Fibroblast of lung (primary cell): ENCODE measurements around the gene VPS13C. TPM values are rescaled to one million over a fixed set of nuclear protein-coding genes. Genes with fewer than 3 reads are reported as not detected.
A peak's percentile ranks its signal among the peaks of the same experiment; 100 is the strongest.

Experiments
- DNase-seq, 2 donors: peaks; one replicate each; pipeline versions ENCODE4 v3.0.0 to v3.0.0-alpha.2; 2010; ENCODE audit warnings: low read depth in 2 of 2
- H2AFZ ChIP-seq: 2 replicates; pipeline ENCODE4 v1.5.1; 2012; ENCODE audit warnings: low read length, control low read depth, inconsistent platforms
- H3K27ac ChIP-seq: 2 replicates; pipeline ENCODE4 v1.5.1; 2011; ENCODE audit warnings: low read length, control low read depth; ENCODE audit not compliant: insufficient read depth
- H3K27me3 ChIP-seq: 2 replicates; pipeline ENCODE4 v1.5.1; 2011; ENCODE audit warnings: mild to moderate bottlenecking, low read length; ENCODE audit not compliant: control insufficient read depth, insufficient read depth
- H3K36me3 ChIP-seq: 2 replicates; pipeline ENCODE4 v1.5.1; 2011; ENCODE audit warnings: low read length; ENCODE audit not compliant: control insufficient read depth, insufficient read depth
- H3K4me1 ChIP-seq: 2 replicates; pipeline ENCODE4 v1.5.1; 2011; ENCODE audit warnings: low read length; ENCODE audit not compliant: control insufficient read depth, insufficient read depth; ENCODE audit errors: extremely low read depth
- H3K4me2 ChIP-seq: 2 replicates; pipeline ENCODE4 v1.5.1; 2011; ENCODE audit warnings: low read length, control low read depth; ENCODE audit not compliant: insufficient read depth; ENCODE audit errors: extremely low read depth
- H3K4me3 ChIP-seq, 4 experiments: fragments of 200-600 bp in 1 of 4; sonication (generic) in 1 of 4; replicated peaks in 1 of 4; 2 replicates each; pipeline ENCODE4 v1.5.1; 2011 to 2016; ENCODE audit warnings: low read length in 4 of 4, low read depth in 3 of 4, mild to moderate bottlenecking in 3 of 4, control low read depth in 2 of 4, inconsistent platforms in 1 of 4, mixed read lengths in 1 of 4; ENCODE audit not compliant: insufficient read depth in 1 of 4; ENCODE audit errors: control extremely low read depth in 1 of 4
- H3K79me2 ChIP-seq: 2 replicates; pipeline ENCODE4 v1.5.1; 2012; ENCODE audit warnings: mild to moderate bottlenecking, low read length, inconsistent platforms; ENCODE audit not compliant: control insufficient read depth, insufficient read depth
- H3K9ac ChIP-seq: 2 replicates; pipeline ENCODE4 v1.5.1; 2011; ENCODE audit warnings: mild to moderate bottlenecking, low read length, control low read depth; ENCODE audit not compliant: insufficient read depth
- H3K9me3 ChIP-seq: 2 replicates; pipeline ENCODE4 v1.5.1; 2012; ENCODE audit warnings: low read depth, low read length; ENCODE audit not compliant: control insufficient read depth, insufficient read depth
- H4K20me1 ChIP-seq: 2 replicates; pipeline ENCODE4 v1.5.1; 2011; ENCODE audit warnings: low read length; ENCODE audit not compliant: control insufficient read depth, insufficient read depth; ENCODE audit errors: extremely low read depth
- EZH2 ChIP-seq: IDR thresholded peaks from 2 replicates; pipeline ENCODE4 v1.5.1; 2012; ENCODE audit warnings: low read length, control low read depth, mild to moderate bottlenecking; ENCODE audit errors: missing control alignments
- polyA plus RNA-seq, 2 donors: library from polyadenylated mRNA; depleted of rRNA in 1 of 2; stranded (reverse) in 1 of 2; unstranded in 1 of 2; fragments of >200 nt; gene quantifications; 2 replicates each; pipeline ENCODE4 v1.2.1, GENCODE V29; 2011 to 2012; ENCODE audit warnings: missing spikeins in 1 of 2
- total RNA-seq: library from RNA; depleted of rRNA; stranded (reverse); fragments of >200 nt; gene quantifications from 2 replicates; pipeline ENCODE4 v1.2.1, GENCODE V29; 2014
- TF ChIP-seq, protein P1 (sequence below), 2 donors: IDR thresholded peaks in 1 of 2; conservative IDR thresholded peaks in 1 of 2; 1 replicate in 1 of 2; 2 replicates in 1 of 2; pipeline ENCODE4 v1.5.1; 2011 to 2012; ENCODE audit warnings: low read length in 2 of 2, control low read depth in 1 of 2, inconsistent platforms in 1 of 2, low read depth in 1 of 2, mild to moderate bottlenecking in 1 of 2

The VPS13C gene
- total and polyA plus RNA-seq, 2 donors (not counting 1 experiment from before 2014, with no cell fraction given), result 19.6 to 82.7 TPM

DNA sequence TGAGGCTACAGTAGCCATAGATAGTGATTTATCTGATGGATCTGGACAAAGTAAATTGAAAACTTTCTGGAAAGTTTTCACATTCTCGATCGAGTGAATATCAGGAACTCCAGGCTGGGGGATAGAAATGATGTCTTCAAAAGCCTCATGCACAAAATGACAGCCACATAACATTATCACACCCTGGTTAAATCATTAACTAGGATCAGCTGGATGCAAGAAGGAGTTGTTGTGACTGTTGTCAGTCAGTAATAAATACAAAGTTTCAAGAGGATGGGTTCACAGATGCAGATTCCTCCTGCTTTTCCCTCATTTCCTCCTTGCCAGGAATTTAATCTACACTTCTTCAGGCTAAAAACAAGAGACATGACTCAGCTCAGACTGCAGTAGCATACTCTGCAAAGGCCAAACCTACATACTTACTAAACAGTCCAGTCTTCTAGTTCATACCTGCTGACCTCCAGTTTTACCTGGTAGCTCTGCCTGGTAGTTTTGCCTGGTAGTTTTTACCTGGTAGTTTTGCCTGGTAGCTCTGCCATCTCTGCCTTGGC lies 47.4 kb upstream of the VPS13C start:
- TF ChIP-seq, protein P1, sequence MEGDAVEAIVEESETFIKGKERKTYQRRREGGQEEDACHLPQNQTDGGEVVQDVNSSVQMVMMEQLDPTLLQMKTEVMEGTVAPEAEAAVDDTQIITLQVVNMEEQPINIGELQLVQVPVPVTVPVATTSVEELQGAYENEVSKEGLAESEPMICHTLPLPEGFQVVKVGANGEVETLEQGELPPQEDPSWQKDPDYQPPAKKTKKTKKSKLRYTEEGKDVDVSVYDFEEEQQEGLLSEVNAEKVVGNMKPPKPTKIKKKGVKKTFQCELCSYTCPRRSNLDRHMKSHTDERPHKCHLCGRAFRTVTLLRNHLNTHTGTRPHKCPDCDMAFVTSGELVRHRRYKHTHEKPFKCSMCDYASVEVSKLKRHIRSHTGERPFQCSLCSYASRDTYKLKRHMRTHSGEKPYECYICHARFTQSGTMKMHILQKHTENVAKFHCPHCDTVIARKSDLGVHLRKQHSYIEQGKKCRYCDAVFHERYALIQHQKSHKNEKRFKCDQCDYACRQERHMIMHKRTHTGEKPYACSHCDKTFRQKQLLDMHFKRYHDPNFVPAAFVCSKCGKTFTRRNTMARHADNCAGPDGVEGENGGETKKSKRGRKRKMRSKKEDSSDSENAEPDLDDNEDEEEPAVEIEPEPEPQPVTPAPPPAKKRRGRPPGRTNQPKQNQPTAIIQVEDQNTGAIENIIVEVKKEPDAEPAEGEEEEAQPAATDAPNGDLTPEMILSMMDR (conservative IDR thresholded peaks at IDR 0.05 in 1 of 2, IDR thresholded peaks at IDR 0.05 in 1 of 2; ENCODE audit: low read depth in 1 of 2, low read length in 2 of 2), result no peak
- no peak for TF ChIP-seq EZH2
- peak in 1 of 2 donors; percentile 39 for DNase-seq
- Histone ChIP-seq H3K4me2 (no peak overlapping the region), H3K4me1 (peaks cover 5% of the 10 kb centered on the region), H4K20me1 (no peaks in the 10 kb centered on the region), H3K36me3 (no peaks in the 10 kb centered on the region), H3K9ac (no peak overlapping the region), H3K4me3 (no peak overlapping the region), H3K27ac (no peak overlapping the region), H3K79me2 (no peaks in the 10 kb centered on the region), H3K9me3 (no peaks in the 10 kb centered on the region), H2AFZ (no peak overlapping the region), H3K27me3 (no peaks in the 10 kb centered on the region)

DNA sequence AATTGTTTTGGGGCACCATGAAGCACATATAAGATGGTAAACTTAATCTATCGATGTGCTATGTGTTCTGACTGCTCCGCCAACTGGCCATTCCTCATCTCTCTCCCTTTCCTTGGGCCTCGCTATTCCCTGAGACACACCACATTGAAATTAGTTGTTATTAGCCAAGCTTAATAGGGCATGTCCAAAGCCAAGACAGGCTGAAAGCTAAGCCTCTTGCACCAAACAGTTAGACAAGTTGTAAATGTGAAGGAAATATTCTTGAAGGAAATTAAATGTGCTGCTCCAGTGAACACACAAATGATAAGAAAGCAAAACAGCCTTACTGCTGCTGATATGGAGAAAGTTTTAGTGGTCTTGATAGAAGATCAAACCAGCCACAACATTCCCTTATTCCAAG lies 45.8 kb upstream of the VPS13C start:
- no peak for TF ChIP-seq EZH2
- TF ChIP-seq, protein P1 (conservative IDR thresholded peaks at IDR 0.05 in 1 of 2, IDR thresholded peaks at IDR 0.05 in 1 of 2; ENCODE audit: low read depth in 1 of 2, low read length in 2 of 2), result no peak
- no peak overlapping the region for H3K9ac ChIP-seq
- no peak overlapping the region for H3K4me3 ChIP-seq
- H4K20me1 ChIP-seq, result no peaks in the 10 kb centered on the region
- H3K4me2 ChIP-seq, result no peak overlapping the region
- no peaks in the 10 kb centered on the region for H3K79me2 ChIP-seq
- no peaks in the 10 kb centered on the region for H3K36me3 ChIP-seq
- H3K9me3 ChIP-seq, result no peaks in the 10 kb centered on the region
- no peak overlapping the region for H3K27ac ChIP-seq
- DNase-seq, result no peak
- H2AFZ ChIP-seq, result no peak overlapping the region
- peaks cover 5% of the 10 kb centered on the region for H3K4me1 ChIP-seq
- no peaks in the 10 kb centered on the region for H3K27me3 ChIP-seq

DNA sequence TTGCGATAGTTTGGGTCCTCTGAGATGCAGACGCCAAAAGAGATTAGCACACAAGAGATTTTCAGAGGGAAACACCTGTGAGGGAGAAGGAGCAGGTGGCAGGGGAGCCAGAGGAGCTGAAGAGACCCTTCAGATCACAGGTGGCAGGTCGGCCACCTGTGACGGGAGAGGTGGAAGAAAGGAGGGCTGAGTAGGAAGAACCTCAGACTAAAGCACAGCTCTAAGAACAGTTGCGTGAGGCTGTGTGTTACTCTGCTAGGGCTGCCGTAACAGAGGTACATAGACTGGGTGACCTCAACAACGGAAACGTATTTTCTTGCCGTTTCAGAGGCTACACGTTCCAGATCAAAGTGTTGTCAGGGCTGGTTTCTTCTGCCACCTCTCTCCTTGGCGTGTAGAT lies 45.0 kb upstream of the VPS13C start:
- Histone ChIP-seq H3K4me3 (no peak overlapping the region), H3K27me3 (no peaks in the 10 kb centered on the region), H2AFZ (no peak overlapping the region), H3K9me3 (no peaks in the 10 kb centered on the region), H3K4me1 (peaks cover 4% of the 10 kb centered on the region), H3K9ac (no peak overlapping the region), H3K27ac (no peak overlapping the region), H3K36me3 (no peaks in the 10 kb centered on the region), H3K4me2 (no peak overlapping the region), H3K79me2 (no peaks in the 10 kb centered on the region), H4K20me1 (no peaks in the 10 kb centered on the region)
- no peak for DNase-seq
- TF ChIP-seq EZH2, result no peak
- TF ChIP-seq, protein P1 (conservative IDR thresholded peaks at IDR 0.05 in 1 of 2, IDR thresholded peaks at IDR 0.05 in 1 of 2; ENCODE audit: low read depth in 1 of 2, low read length in 2 of 2), result no peak
